WTC11 (cell line): ENCODE measurements around the gene CEP85L.

Experiments
- CTCF ChIP-seq: fragments of 200-600 bp; IDR thresholded peaks from 2 replicates; pipeline ENCODE4 v1.8.0; 2022; ENCODE audit warnings: antibody characterized with exemption
- TF ChIP-seq, protein P1 (sequence below): sonication (generic); formaldehyde crosslinking; conservative IDR thresholded peaks from 2 replicates; pipeline ENCODE4 v1.8.1; 2022; ENCODE audit warnings: mild to moderate bottlenecking, missing genetic modification reagents
- TF ChIP-seq, protein P2 (sequence below): sonication (generic); formaldehyde crosslinking; IDR thresholded peaks from 2 replicates; pipeline ENCODE4 v1.8.1; 2022; ENCODE audit warnings: mild to moderate bottlenecking, moderate library complexity, missing genetic modification reagents

GRCh38 chr6:118632359-118632758 is 19.0 kb downstream of the CEP85L start:
- TF ChIP-seq, protein P1, sequence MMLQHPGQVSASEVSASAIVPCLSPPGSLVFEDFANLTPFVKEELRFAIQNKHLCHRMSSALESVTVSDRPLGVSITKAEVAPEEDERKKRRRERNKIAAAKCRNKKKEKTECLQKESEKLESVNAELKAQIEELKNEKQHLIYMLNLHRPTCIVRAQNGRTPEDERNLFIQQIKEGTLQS (CRISPR knock-in tag), result no peak
- no peak for TF ChIP-seq CTCF
- TF ChIP-seq, protein P2, sequence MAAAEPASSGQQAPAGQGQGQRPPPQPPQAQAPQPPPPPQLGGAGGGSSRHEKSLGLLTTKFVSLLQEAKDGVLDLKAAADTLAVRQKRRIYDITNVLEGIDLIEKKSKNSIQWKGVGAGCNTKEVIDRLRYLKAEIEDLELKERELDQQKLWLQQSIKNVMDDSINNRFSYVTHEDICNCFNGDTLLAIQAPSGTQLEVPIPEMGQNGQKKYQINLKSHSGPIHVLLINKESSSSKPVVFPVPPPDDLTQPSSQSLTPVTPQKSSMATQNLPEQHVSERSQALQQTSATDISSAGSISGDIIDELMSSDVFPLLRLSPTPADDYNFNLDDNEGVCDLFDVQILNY (CRISPR knock-in tag), result no peak
